ENCODE results near the gene RFXAP.
A peak's percentile ranks its signal among the peaks of the same experiment; 100 is the strongest.

The RFXAP gene

GRCh38 chr13:36817996-36818803 lies 822 bp upstream of the RFXAP start:
- no peak overlapping the region for H3K27ac ChIP-seq
- peak overlapping the region; percentile 69 for H3K4me3 ChIP-seq (ENCODE audit: low read depth, low read length)
- DNase-seq, result no peak
- no peaks in the 10 kb centered on the region for H3K27me3 ChIP-seq (ENCODE audit: insufficient read depth, low read depth, severe bottlenecking)
- no peaks in the 10 kb centered on the region; the same call in 1 of the 2 replicates for H3K36me3 ChIP-seq
- TF ChIP-seq CTCF (IDR thresholded peaks at IDR 0.05; ENCODE audit: low read depth, low read length), result no peak
- no peaks in the 10 kb centered on the region for H3K9me3 ChIP-seq (ENCODE audit: severe bottlenecking)

GRCh38 chr13:36819739-36820090 lies 693 bp downstream of the RFXAP start:
- H3K36me3 ChIP-seq, result no peaks in the 10 kb centered on the region; the same call in 1 of the 2 replicates
- H3K27me3 ChIP-seq (ENCODE audit: insufficient read depth, low read depth, severe bottlenecking), result no peaks in the 10 kb centered on the region
- DNase-seq, result peak; percentile 12
- H3K9me3 ChIP-seq (ENCODE audit: severe bottlenecking), result no peaks in the 10 kb centered on the region
- no peak for TF ChIP-seq CTCF (IDR thresholded peaks at IDR 0.05; ENCODE audit: low read depth, low read length)
- H3K27ac ChIP-seq, result peak overlapping the region; percentile 77
- peak overlapping the region; percentile 69 for H3K4me3 ChIP-seq (ENCODE audit: low read depth, low read length)

DNA sequence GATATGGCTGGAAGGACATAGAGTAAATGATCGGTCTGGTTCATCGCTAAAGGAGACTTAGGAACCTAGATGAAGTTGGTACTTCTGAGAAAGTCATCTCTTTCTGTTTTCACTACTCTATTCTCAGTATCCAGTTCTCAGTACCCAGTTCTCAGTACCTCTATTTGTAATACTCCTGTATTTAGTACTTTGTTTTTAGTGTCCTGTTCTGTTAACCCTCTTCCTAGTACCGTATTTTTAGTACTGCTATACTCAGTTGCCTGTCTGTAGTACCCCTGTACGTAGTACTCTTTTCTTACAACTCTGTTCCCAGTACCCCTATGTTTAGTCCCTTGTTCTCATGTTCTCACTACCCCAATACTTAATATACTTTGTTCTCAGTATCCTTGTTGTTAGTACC lies 1.2 kb downstream of the RFXAP start:
- no peak for DNase-seq
- H3K4me3 ChIP-seq (ENCODE audit: low read depth, low read length), result peak overlapping the region; percentile 69

GRCh38 chr13:36822785-36823184 lies 3.8 kb downstream of the RFXAP start:
- Histone ChIP-seq H3K36me3 (no peaks in the 10 kb centered on the region; the same call in 1 of the 2 replicates), H3K27ac (no peak overlapping the region), H3K4me3 (ENCODE audit: low read depth, low read length) (no peak overlapping the region), H3K9me3 (ENCODE audit: severe bottlenecking) (no peaks in the 10 kb centered on the region), H3K27me3 (ENCODE audit: insufficient read depth, low read depth, severe bottlenecking) (no peaks in the 10 kb centered on the region)
- DNase-seq, result no peak
- no peak for TF ChIP-seq CTCF (IDR thresholded peaks at IDR 0.05; ENCODE audit: low read depth, low read length)

More for the DNA sequence above, 1.2 kb downstream of the RFXAP start:
- Histone ChIP-seq H3K36me3 (no peaks in the 10 kb centered on the region; the same call in 1 of the 2 replicates), H3K9me3 (ENCODE audit: severe bottlenecking) (no peaks in the 10 kb centered on the region), H3K27me3 (ENCODE audit: insufficient read depth, low read depth, severe bottlenecking) (no peaks in the 10 kb centered on the region), H3K27ac (no peak overlapping the region)
- no peak for TF ChIP-seq CTCF (IDR thresholded peaks at IDR 0.05; ENCODE audit: low read depth, low read length)

DNA sequence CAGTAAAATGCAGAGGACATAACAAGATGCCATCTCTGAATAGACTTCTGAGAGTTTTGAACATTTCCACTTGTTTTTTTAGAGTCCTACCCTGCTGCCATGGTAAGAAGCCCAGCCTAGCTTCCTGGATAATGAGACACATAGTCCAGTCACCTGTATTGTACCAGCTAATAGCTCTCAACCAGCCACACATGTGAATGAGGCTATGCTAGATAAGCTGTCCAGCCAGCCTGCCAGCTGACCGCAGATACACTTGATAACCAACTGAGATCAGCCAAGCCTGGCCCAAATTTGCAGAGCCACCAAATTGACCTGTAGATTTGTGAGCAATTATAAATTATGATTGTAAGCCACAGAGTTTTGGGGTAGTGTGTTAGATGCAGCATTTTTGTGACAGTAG lies 10.7 kb downstream of the RFXAP start:
- H3K9me3 ChIP-seq (ENCODE audit: severe bottlenecking), result no peaks in the 10 kb centered on the region
- H3K36me3 ChIP-seq, result no peaks in the 10 kb centered on the region
- DNase-seq, result no peak
- TF ChIP-seq CTCF (IDR thresholded peaks at IDR 0.05; ENCODE audit: low read depth, low read length), result no peak
- no peak overlapping the region for H3K4me3 ChIP-seq (ENCODE audit: low read depth, low read length)
- H3K27ac ChIP-seq, result no peak overlapping the region
- no peaks in the 10 kb centered on the region for H3K27me3 ChIP-seq (ENCODE audit: insufficient read depth, low read depth, severe bottlenecking)

GRCh38 chr13:36831291-36831690 lies 12.3 kb downstream of the RFXAP start:
- Histone ChIP-seq H3K9me3 (ENCODE audit: severe bottlenecking) (no peaks in the 10 kb centered on the region), H3K27me3 (ENCODE audit: insufficient read depth, low read depth, severe bottlenecking) (no peaks in the 10 kb centered on the region), H3K27ac (no peak overlapping the region), H3K36me3 (no peaks in the 10 kb centered on the region), H3K4me3 (ENCODE audit: low read depth, low read length) (no peak overlapping the region)
- TF ChIP-seq CTCF (IDR thresholded peaks at IDR 0.05; ENCODE audit: low read depth, low read length), result no peak
- DNase-seq, result no peak
